Liver (tissue), 9 donors: ENCODE measurements around the gene LSM3. TPM values are rescaled to one million over a fixed set of nuclear protein-coding genes. Genes with fewer than 3 reads are reported as not detected.
A peak's percentile ranks its signal among the peaks of the same experiment; 100 is the strongest.

Experiments
- DNase-seq: peaks from one replicate; pipeline ENCODE4 v3.0.0-alpha.2; 2017; ENCODE audit warnings: low spot score
- H3K27ac ChIP-seq, 2 donors: one replicate each; pipeline ENCODE4 v1.7.0; 2013; ENCODE audit warnings: inconsistent platforms in 2 of 2, low read length in 2 of 2, control low read depth in 1 of 2, low read depth in 1 of 2, mild to moderate bottlenecking in 1 of 2
- H3K27me3 ChIP-seq, 4 donors: one replicate each; pipeline versions ENCODE4 v1.6.1 to v1.7.0; 2013; ENCODE audit warnings: low read length in 3 of 4, inconsistent platforms in 1 of 4, mild to moderate bottlenecking in 1 of 4, moderate library complexity in 1 of 4; ENCODE audit not compliant: control insufficient read depth in 4 of 4, insufficient read depth in 4 of 4
- H3K36me3 ChIP-seq, 4 donors: one replicate each; pipeline versions ENCODE4 v1.6.1 to v1.7.0; 2013; ENCODE audit warnings: low read length in 3 of 4, mild to moderate bottlenecking in 3 of 4, low read depth in 1 of 4, moderate library complexity in 1 of 4; ENCODE audit not compliant: control insufficient read depth in 4 of 4, insufficient read depth in 3 of 4
- H3K4me1 ChIP-seq, 4 donors: one replicate each; pipeline versions ENCODE4 v1.6.1 to v1.7.0; 2013; ENCODE audit warnings: low read length in 3 of 4, mild to moderate bottlenecking in 3 of 4, moderate library complexity in 1 of 4; ENCODE audit not compliant: control insufficient read depth in 4 of 4, insufficient read depth in 4 of 4
- H3K4me3 ChIP-seq, 3 donors: one replicate each; pipeline versions ENCODE4 v1.6.1 to v1.7.0; 2013; ENCODE audit warnings: low read length in 3 of 3, control low read depth in 1 of 3, low read depth in 1 of 3, mild to moderate bottlenecking in 1 of 3
- H3K9ac ChIP-seq, 2 donors: one replicate each; pipeline ENCODE4 v1.7.0; 2013; ENCODE audit warnings: low read length in 2 of 2, mild to moderate bottlenecking in 2 of 2, moderate library complexity in 2 of 2, control low read depth in 1 of 2, low read depth in 1 of 2
- H3K9me3 ChIP-seq, 4 donors: one replicate each; pipeline versions ENCODE4 v1.6.1 to v1.7.0; 2013; ENCODE audit warnings: low read length in 3 of 4; ENCODE audit not compliant: control insufficient read depth in 4 of 4
- EGR1 ChIP-seq, 2 donors: IDR thresholded peaks; 2 replicates each; pipeline ENCODE4 v1.6.1; 2016 to 2018; ENCODE audit warnings: antibody characterized with exemption in 2 of 2, low read depth in 2 of 2
- FOXA1 ChIP-seq: IDR thresholded peaks from 2 replicates; pipeline ENCODE4 v1.6.1; 2016; ENCODE audit warnings: antibody characterized with exemption
- FOXA2 ChIP-seq: IDR thresholded peaks from 2 replicates; pipeline ENCODE4 v1.6.1; 2016; ENCODE audit warnings: antibody characterized with exemption
- GABPA ChIP-seq, 2 donors: IDR thresholded peaks in 1 of 2; conservative IDR thresholded peaks in 1 of 2; 2 replicates each; pipeline ENCODE4 v1.6.1; 2016; ENCODE audit warnings: antibody characterized with exemption in 2 of 2, mild to moderate bottlenecking in 1 of 2, moderate library complexity in 1 of 2
- HNF4A ChIP-seq, 2 donors: conservative IDR thresholded peaks; 2 replicates each; pipeline ENCODE4 v1.6.1; 2016; ENCODE audit warnings: antibody characterized with exemption in 2 of 2, mild to moderate bottlenecking in 2 of 2
- HNF4G ChIP-seq: IDR thresholded peaks from 2 replicates; pipeline ENCODE4 v1.6.1; 2016; ENCODE audit warnings: antibody characterized with exemption
- JUND ChIP-seq, 2 donors: IDR thresholded peaks; 2 replicates each; pipeline ENCODE4 v1.6.1; 2016; ENCODE audit warnings: antibody characterized with exemption in 2 of 2
- NR2F2 ChIP-seq: IDR thresholded peaks from 2 replicates; pipeline ENCODE4 v1.6.1; 2016; ENCODE audit warnings: antibody characterized with exemption
- RAD21 ChIP-seq, 2 donors: IDR thresholded peaks; 2 replicates each; pipeline ENCODE4 v1.6.1; 2016; ENCODE audit warnings: antibody characterized with exemption in 2 of 2, mild to moderate bottlenecking in 2 of 2
- RXRA ChIP-seq, 2 donors: IDR thresholded peaks; 2 replicates each; pipeline ENCODE4 v1.6.1; 2017 to 2018; ENCODE audit warnings: antibody characterized with exemption in 2 of 2, mild to moderate bottlenecking in 1 of 2
- SP1 ChIP-seq: IDR thresholded peaks from 2 replicates; pipeline ENCODE4 v1.6.1; 2018; ENCODE audit warnings: antibody characterized with exemption, mild to moderate bottlenecking
- TAF1 ChIP-seq: conservative IDR thresholded peaks from 2 replicates; pipeline ENCODE4 v1.6.1; 2016; ENCODE audit warnings: antibody characterized with exemption, mild to moderate bottlenecking
- YY1 ChIP-seq: IDR thresholded peaks from 2 replicates; pipeline ENCODE4 v1.6.1; 2016; ENCODE audit warnings: antibody characterized with exemption, mild to moderate bottlenecking
- WGBS: extraction: QIAGEN DNeasy Blood & Tissue Kit; methylation state at CpG from one replicate; pipeline ENCODE4 v1.1.7; 2013; 5-methylcytosine and 5-hydroxymethylcytosine counted together
- polyA plus RNA-seq, 2 donors: library from polyadenylated mRNA; stranded (reverse) in 1 of 2; unstranded in 1 of 2; fragments of 200-250 nt in 1 of 2; fragments of >200 nt in 1 of 2; fragmentation: Nextera tagmentation in 1 of 2; extraction: Ambion mirVana in 1 of 2; gene quantifications; one replicate each; pipeline versions ENCODE4 v1.2.1 to v1.2.3, GENCODE V29; 2013 to 2015
- total RNA-seq, 2 donors: library from RNA; depleted of rRNA; stranded (reverse); fragments of >200 nt; gene quantifications; one replicate each; pipeline ENCODE4 v1.2.3, GENCODE V29; 2014
- TF ChIP-seq, protein P1 (sequence below): IDR thresholded peaks from 2 replicates; pipeline ENCODE4 v1.6.1; 2016; ENCODE audit warnings: antibody characterized with exemption, mild to moderate bottlenecking
- TF ChIP-seq, protein P2 (sequence below): IDR thresholded peaks from 2 replicates; pipeline ENCODE4 v1.6.1; 2016; ENCODE audit warnings: antibody characterized with exemption
- TF ChIP-seq, protein P3 (sequence below): fragments of 150-350 bp; IDR thresholded peaks from 2 replicates; pipeline ENCODE4 v1.5.1; 2017; ENCODE audit warnings: improper control_type of control experiment, low read depth, low read length; ENCODE audit not compliant: missing input control
- TF ChIP-seq, protein P4 (sequence below): IDR thresholded peaks from 2 replicates; pipeline ENCODE4 v1.6.1; 2016; ENCODE audit warnings: antibody characterized with exemption
- TF ChIP-seq, protein P5 (sequence below): IDR thresholded peaks from 2 replicates; pipeline ENCODE4 v1.6.1; 2016; ENCODE audit warnings: antibody characterized with exemption
- donor health status: healthy.
- donor health status: healthy.
- donor health status: healthy.
- donor health status: healthy.
- donor health status: healthy.

Gene LSM3
- total and polyA plus RNA-seq, 4 donors = 3.7 to 17.0 (median 5.0) TPM

DNA sequence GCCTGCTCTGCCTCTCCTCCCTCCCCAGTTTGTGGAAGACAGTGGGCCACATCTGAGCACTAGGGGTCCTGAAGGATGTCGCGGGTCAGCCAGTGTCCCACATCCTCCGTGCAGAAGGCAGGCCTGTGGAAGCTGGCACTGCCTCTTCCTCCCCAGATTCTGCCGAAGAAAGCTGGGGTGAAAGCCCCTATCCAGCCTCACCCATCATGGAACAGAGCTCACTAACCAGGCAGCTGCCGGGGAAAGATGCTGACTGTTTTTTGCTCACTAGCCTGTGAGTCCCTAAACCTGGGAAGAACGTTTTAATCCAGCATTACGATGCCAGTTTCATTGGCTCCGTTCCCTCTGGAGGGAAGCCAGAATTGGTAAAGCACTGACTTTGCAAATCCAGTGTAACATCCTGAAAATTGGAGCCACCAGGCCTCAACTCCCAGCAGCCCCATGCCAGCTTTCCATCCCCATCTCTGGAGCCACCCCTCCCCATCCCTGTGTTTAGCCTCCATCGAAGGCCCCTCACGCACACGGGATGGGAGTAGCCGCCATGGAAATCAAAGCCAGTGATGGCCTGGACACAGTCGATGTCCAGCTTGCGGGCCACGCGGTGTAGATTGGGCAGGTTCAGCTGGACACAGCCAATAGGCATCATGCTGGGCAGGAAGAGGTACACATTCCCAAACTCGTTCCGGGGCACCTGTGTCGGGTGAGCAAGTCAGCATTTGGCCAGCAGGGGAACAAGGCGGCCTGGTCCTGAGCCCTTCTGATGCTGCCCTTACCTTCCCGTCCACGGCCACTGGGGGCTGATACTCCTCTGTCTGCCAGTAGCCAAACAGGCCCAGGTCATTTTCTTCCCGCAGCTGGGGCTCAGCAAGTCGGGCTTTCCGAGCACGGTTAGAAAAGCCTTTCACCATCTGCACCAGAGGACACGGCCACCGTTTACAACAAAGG, 30.3 kb upstream of the LSM3 start (continued):
- TF ChIP-seq, protein P1, sequence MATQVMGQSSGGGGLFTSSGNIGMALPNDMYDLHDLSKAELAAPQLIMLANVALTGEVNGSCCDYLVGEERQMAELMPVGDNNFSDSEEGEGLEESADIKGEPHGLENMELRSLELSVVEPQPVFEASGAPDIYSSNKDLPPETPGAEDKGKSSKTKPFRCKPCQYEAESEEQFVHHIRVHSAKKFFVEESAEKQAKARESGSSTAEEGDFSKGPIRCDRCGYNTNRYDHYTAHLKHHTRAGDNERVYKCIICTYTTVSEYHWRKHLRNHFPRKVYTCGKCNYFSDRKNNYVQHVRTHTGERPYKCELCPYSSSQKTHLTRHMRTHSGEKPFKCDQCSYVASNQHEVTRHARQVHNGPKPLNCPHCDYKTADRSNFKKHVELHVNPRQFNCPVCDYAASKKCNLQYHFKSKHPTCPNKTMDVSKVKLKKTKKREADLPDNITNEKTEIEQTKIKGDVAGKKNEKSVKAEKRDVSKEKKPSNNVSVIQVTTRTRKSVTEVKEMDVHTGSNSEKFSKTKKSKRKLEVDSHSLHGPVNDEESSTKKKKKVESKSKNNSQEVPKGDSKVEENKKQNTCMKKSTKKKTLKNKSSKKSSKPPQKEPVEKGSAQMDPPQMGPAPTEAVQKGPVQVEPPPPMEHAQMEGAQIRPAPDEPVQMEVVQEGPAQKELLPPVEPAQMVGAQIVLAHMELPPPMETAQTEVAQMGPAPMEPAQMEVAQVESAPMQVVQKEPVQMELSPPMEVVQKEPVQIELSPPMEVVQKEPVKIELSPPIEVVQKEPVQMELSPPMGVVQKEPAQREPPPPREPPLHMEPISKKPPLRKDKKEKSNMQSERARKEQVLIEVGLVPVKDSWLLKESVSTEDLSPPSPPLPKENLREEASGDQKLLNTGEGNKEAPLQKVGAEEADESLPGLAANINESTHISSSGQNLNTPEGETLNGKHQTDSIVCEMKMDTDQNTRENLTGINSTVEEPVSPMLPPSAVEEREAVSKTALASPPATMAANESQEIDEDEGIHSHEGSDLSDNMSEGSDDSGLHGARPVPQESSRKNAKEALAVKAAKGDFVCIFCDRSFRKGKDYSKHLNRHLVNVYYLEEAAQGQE = no peak
- TF ChIP-seq RXRA (IDR thresholded peaks at IDR 0.05) = no peak
- no peak for TF ChIP-seq JUND (IDR thresholded peaks at IDR 0.05)
- TF ChIP-seq TAF1 = no peak
- TF ChIP-seq, protein P2, sequence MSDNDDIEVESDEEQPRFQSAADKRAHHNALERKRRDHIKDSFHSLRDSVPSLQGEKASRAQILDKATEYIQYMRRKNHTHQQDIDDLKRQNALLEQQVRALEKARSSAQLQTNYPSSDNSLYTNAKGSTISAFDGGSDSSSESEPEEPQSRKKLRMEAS = no peak

GRCh38 chr3:14150078-14150477, 28.5 kb upstream of the LSM3 start:
- peak; percentile 25 for DNase-seq
- 98% methylated on average over 9 of the region's 9 CpGs for WGBS
- peaks cover 3 to 55% (median 34%) of the 10 kb centered on the region in 4 donors for H3K36me3 ChIP-seq

More at GRCh38 chr3:14150078-14150477, 28.5 kb upstream of the LSM3 start:
- no peaks in the 10 kb centered on the region for H3K9me3 ChIP-seq
- H3K4me1 ChIP-seq = peaks cover 0 to 11% (median 7%) of the 10 kb centered on the region in 4 donors
- TF ChIP-seq RAD21 (IDR thresholded peaks at IDR 0.05) (no peak), RXRA (IDR thresholded peaks at IDR 0.05) (no peak), YY1 (no peak), HNF4A (conservative IDR thresholded peaks at IDR 0.05) (no peak), TAF1 (no peak), FOXA2 (no peak), FOXA1 (no peak), SP1 (no peak), EGR1 (IDR thresholded peaks at IDR 0.05; ENCODE audit: low read depth in 2 of 2) (no peak), GABPA (IDR thresholded peaks at IDR 0.05 in 1 of 2, conservative IDR thresholded peaks at IDR 0.05 in 1 of 2) (no peak), HNF4G (no peak), JUND (IDR thresholded peaks at IDR 0.05) (no peak), NR2F2 (no peak)
- TF ChIP-seq, protein P3, sequence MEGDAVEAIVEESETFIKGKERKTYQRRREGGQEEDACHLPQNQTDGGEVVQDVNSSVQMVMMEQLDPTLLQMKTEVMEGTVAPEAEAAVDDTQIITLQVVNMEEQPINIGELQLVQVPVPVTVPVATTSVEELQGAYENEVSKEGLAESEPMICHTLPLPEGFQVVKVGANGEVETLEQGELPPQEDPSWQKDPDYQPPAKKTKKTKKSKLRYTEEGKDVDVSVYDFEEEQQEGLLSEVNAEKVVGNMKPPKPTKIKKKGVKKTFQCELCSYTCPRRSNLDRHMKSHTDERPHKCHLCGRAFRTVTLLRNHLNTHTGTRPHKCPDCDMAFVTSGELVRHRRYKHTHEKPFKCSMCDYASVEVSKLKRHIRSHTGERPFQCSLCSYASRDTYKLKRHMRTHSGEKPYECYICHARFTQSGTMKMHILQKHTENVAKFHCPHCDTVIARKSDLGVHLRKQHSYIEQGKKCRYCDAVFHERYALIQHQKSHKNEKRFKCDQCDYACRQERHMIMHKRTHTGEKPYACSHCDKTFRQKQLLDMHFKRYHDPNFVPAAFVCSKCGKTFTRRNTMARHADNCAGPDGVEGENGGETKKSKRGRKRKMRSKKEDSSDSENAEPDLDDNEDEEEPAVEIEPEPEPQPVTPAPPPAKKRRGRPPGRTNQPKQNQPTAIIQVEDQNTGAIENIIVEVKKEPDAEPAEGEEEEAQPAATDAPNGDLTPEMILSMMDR = no peak
- TF ChIP-seq, protein P2 = no peak
- TF ChIP-seq, protein P4, sequence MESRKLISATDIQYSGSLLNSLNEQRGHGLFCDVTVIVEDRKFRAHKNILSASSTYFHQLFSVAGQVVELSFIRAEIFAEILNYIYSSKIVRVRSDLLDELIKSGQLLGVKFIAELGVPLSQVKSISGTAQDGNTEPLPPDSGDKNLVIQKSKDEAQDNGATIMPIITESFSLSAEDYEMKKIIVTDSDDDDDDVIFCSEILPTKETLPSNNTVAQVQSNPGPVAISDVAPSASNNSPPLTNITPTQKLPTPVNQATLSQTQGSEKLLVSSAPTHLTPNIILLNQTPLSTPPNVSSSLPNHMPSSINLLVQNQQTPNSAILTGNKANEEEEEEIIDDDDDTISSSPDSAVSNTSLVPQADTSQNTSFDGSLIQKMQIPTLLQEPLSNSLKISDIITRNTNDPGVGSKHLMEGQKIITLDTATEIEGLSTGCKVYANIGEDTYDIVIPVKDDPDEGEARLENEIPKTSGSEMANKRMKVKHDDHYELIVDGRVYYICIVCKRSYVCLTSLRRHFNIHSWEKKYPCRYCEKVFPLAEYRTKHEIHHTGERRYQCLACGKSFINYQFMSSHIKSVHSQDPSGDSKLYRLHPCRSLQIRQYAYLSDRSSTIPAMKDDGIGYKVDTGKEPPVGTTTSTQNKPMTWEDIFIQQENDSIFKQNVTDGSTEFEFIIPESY = no peak
- TF ChIP-seq, protein P1 = no peak
- TF ChIP-seq, protein P5, sequence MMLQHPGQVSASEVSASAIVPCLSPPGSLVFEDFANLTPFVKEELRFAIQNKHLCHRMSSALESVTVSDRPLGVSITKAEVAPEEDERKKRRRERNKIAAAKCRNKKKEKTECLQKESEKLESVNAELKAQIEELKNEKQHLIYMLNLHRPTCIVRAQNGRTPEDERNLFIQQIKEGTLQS = no peak
- no peaks in the 10 kb centered on the region for H3K27me3 ChIP-seq
- no peak overlapping the region for H3K27ac ChIP-seq
- H3K9ac ChIP-seq = no peak overlapping the region
- no peak overlapping the region for H3K4me3 ChIP-seq
